GM12873 (cell line): ENCODE data around the gene ABCC3.

ENCODE experiments used
- TF ChIP-seq, protein P1 (sequence below): IDR thresholded peaks from 2 replicates; pipeline ENCODE4 v1.5.1; 2012; ENCODE audit warnings: low read depth, mild to moderate bottlenecking, moderate library complexity, low read length, control low read depth; ENCODE audit not compliant: insufficient read depth; ENCODE audit errors: missing control alignments

ABCC3 gene

GRCh38 chr17:50614471-50615051 is 20.1 kb upstream of the ABCC3 start:
- TF ChIP-seq, protein P1, sequence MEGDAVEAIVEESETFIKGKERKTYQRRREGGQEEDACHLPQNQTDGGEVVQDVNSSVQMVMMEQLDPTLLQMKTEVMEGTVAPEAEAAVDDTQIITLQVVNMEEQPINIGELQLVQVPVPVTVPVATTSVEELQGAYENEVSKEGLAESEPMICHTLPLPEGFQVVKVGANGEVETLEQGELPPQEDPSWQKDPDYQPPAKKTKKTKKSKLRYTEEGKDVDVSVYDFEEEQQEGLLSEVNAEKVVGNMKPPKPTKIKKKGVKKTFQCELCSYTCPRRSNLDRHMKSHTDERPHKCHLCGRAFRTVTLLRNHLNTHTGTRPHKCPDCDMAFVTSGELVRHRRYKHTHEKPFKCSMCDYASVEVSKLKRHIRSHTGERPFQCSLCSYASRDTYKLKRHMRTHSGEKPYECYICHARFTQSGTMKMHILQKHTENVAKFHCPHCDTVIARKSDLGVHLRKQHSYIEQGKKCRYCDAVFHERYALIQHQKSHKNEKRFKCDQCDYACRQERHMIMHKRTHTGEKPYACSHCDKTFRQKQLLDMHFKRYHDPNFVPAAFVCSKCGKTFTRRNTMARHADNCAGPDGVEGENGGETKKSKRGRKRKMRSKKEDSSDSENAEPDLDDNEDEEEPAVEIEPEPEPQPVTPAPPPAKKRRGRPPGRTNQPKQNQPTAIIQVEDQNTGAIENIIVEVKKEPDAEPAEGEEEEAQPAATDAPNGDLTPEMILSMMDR: no peak

- TF ChIP-seq, protein P1: no peak
These were observed 18.9 kb upstream of the ABCC3 start for GRCh38 chr17:50615828-50616227.

DNA sequence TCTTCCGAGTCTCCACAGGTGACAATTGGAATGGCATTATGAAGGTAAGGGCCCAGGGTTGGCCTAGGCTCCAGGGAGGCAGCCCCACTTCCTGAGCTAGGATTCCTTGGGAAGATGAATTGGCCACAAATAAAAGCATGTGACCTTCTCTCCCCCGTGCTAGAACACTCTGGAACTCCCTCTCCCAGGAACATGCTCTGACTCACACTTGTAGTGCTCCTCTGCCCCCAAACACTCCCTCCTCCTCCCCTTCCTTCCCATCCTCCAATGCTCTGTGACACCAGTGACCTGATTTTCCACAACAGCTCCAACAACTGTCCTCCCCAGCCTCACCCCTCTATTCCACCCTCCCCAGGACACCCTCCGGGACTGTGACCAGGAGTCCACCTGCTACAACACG is 16.4 kb upstream of the ABCC3 start:
- TF ChIP-seq, protein P1: no peak

GRCh38 chr17:50618941-50619340 is 15.7 kb upstream of the ABCC3 start:
- TF ChIP-seq, protein P1: no peak

GRCh38 chr17:50619489-50619888 is 15.2 kb upstream of the ABCC3 start:
- TF ChIP-seq, protein P1: no peak

DNA sequence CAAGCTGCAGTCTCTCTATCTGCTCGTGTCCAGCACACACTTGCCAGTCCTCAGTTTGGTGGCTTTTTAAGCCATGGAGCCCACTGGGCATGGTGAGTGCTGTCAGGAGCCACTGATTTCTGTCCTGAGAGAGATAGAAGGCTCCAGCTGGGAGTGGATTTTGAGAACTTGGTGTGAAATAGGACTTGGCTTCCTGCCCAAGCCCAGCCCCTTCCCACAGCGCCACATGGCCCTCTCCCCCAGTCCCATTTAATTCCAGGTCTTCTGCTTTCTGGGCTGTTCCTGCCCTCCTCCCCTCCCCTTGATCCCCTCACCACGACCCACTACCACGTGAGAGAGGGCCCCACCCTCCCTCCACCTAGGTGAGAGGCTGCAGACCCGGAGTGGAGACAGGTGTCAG is 14.4 kb upstream of the ABCC3 start:
- TF ChIP-seq, protein P1: no peak

GRCh38 chr17:50620858-50621257 is 13.8 kb upstream of the ABCC3 start:
- TF ChIP-seq, protein P1: peak; percentile 23
